BJ (cell line): ENCODE measurements around the gene MYO5C. TPM values are rescaled to one million over a fixed set of nuclear protein-coding genes. Genes with fewer than 3 reads are reported as not detected.

Experiments
- CTCF ChIA-PET: fragments of 350-600 bp; formaldehyde crosslinking; extraction: SDS; loops from one replicate; lab custom pipeline; 2021; ENCODE audit warnings: antibody characterized with exemption, inconsistent platforms; lab: Yijun Ruan, JAX
- POLR2A ChIA-PET: fragments of 300-600 bp; sonication (Branson Sonifier 250); formaldehyde crosslinking; extraction: SDS; loops from one replicate; lab custom pipeline; 2021; ENCODE audit warnings: antibody characterized with exemption; lab: Charles Lee
- DNase-seq: peaks from one replicate; pipeline ENCODE4 v3.0.0-alpha.2; 2011; ENCODE audit warnings: low read depth
- H3K27me3 ChIP-seq: 2 replicates; pipeline ENCODE4 v1.6.0; 2011; ENCODE audit warnings: low read length; ENCODE audit not compliant: control insufficient read depth, insufficient read depth
- H3K36me3 ChIP-seq: 2 replicates; pipeline ENCODE4 v1.5.1; 2011; ENCODE audit warnings: low read length; ENCODE audit not compliant: control insufficient read depth, insufficient read depth
- H3K4me3 ChIP-seq: 2 replicates; pipeline ENCODE4 v1.5.1; 2011; ENCODE audit warnings: low read depth, mild to moderate bottlenecking, control low read depth, low read length
- CTCF ChIP-seq: IDR thresholded peaks from 2 replicates; pipeline ENCODE4 v1.5.1; 2011; ENCODE audit warnings: low read depth, mild to moderate bottlenecking, control low read depth, inconsistent platforms, low read length, moderate library complexity; ENCODE audit not compliant: insufficient read depth
- polyA plus RNA-seq: library from polyadenylated mRNA; depleted of rRNA; stranded (reverse); fragments of >200 nt; gene quantifications from 2 replicates; pipeline ENCODE4 v1.2.3, GENCODE V29; 2011

The MYO5C gene
- polyA plus RNA-seq, 1 experiment: 0.13 TPM

- POLR2A ChIA-PET: no interaction called here
- no peaks in the 10 kb centered on the region for H3K27me3 ChIP-seq
- no peak for TF ChIP-seq CTCF
- CTCF ChIA-PET: no interaction called here
- no peak overlapping the region for H3K4me3 ChIP-seq
- peaks cover 12% of the 10 kb centered on the region for H3K36me3 ChIP-seq
- DNase-seq: no peak
Measured at GRCh38 chr15:52151353-52151752, 144.3 kb downstream of the MYO5C start.

GRCh38 chr15:52150871-52151270, 144.7 kb downstream of the MYO5C start:
- POLR2A ChIA-PET: no interaction called here
- no peak overlapping the region for H3K4me3 ChIP-seq
- CTCF ChIA-PET: no interaction called here
- H3K36me3 ChIP-seq: peaks cover 12% of the 10 kb centered on the region
- DNase-seq: no peak
- no peak for TF ChIP-seq CTCF
- no peaks in the 10 kb centered on the region for H3K27me3 ChIP-seq

DNA sequence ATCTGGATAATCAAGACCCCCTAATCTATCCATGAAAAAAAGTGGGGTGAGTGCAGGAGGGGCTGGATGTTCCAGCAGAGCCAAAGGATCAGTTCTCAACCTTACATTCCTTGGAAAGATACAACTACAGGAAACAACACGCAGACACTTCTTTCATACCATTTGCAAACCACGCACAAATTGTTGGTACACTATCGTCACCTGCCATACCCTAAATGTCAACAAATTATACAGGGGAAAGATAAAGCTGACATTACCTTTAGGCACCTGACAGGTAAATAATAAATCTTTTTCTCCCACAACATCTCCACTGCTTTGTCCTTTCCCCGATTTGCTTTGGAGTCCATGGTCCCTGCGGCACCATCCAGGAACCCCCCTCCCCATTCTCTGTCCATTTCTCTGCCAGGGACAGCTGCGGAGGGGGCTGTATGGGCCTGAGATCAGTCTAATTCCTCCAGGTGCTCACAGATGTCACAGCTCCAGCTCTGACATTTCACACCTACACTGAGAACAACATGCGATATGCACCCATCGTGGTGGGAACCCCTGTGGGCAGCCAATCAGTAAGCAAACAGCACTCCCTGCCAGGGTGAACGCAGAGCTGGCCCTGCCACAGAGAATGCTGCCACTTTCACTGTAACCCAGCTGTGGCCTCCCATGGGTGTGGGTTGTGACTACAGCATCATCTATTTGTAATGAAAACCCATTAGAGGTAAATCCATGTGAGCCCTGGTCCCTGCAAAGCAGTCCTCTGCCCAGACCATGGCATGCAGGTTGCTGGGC, 145.4 kb downstream of the MYO5C start:
- ChIA-PET POLR2A (no interaction called here), CTCF (interaction anchor here (0.8 to 1.9 kb wide), 2 partner anchors 10 to 11 kb away, joined by 3 to 4 read pairs; no protein-coding TSS in a partner anchor)
- H3K4me3 ChIP-seq: no peak overlapping the region
- H3K27me3 ChIP-seq: no peaks in the 10 kb centered on the region
- no peak for TF ChIP-seq CTCF
- peaks cover 12% of the 10 kb centered on the region for H3K36me3 ChIP-seq
- no peak for DNase-seq

DNA sequence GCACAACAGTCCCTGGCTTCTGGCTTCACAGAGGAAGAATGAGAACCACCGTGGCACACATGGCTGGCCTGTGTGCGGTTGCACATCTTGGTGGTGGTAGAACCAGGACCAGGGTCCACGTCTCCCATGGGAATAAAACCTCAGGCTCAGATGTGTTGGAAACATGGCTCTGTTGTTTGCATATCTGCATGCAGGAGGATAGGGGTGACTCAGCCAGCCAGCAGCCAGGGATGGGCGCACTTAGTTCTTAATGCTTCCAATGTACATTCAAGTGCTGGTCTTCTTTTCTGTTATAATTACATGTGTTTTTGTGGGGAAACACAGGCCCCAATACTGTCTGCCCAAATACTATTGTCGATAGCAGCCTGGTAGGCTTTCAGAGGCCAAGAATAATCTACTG, 147.2 kb downstream of the MYO5C start:
- DNase-seq: no peak
- Histone ChIP-seq H3K4me3 (no peak overlapping the region), H3K27me3 (no peaks in the 10 kb centered on the region), H3K36me3 (peaks cover 10% of the 10 kb centered on the region)
- ChIA-PET POLR2A (no interaction called here), CTCF (interaction anchor here (1.9 kb wide), 1 partner anchor 9 kb away, joined by 4 read pairs; no protein-coding TSS in a partner anchor)
- TF ChIP-seq CTCF: no peak

DNA sequence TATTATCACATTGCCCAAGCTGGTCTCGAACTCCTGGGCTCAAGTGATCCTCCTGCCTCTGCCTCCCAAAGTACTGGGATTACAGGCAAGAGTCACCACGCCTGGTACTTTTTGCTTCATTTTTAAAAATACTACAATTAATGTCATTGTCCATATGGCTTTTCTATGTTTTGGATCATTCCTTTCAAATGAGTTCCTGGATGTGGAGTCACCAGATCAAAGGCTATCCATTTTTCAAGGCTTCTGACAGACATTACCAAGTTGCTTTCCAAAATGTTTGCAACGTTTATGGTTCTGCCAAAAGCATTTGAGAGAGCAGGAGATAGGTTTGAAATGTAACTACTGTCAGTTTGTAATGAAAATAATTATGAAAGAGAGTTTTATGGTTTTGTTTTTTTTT, 148.8 kb downstream of the MYO5C start:
- ChIA-PET POLR2A (no interaction called here), CTCF (no interaction called here)
- no peak for TF ChIP-seq CTCF
- no peak for DNase-seq
- H3K27me3 ChIP-seq: no peaks in the 10 kb centered on the region
- peaks cover 8% of the 10 kb centered on the region for H3K36me3 ChIP-seq
- H3K4me3 ChIP-seq: no peak overlapping the region
